NCI-H1930 (cell line): ENCODE measurements around the gene TSEN54.

Experiments used
- DNase-seq, 2 experiments: peaks; one replicate each; lab custom pipeline; 2025; lab: John Stamatoyannopoulos, UW

TSEN54 gene

DNA sequence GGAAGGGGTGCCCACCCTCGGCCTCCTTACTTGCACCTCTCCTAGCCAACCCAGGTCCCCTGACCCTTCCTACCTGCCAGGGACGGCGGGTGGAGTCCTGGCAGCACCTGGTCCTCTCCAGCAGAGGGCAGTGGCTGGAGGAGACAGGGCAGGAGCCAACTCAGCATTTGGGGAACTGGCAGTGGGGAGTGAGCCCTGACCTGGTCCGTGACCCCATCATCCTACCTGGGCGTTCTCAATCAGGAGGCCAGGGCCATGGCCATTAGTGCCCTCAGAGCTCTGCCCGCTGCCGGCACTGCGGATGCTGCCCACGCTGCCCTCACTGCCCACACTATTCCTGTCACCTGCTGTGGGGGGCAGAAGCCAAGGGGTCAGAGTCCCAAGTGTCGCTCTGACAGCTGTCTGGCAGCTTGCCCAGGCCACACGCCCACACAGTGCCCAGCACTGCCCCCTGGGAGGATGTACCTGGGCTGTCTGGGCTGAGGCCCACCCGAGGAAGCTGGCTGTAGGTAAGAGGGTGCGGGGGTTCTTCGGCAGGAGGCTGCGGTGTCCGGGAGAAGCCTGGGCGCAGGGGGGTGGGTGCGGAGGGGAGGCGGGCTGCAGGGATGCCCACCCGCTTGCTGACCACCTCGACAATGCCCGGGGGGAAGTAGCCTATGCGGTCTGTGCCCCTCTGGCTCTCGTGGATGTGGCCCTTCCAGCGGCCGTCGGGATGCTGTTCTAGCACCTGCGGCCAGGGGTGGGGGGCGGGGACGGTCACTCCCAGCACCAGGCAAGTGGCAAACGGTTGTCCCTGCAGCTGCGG is 11.8 kb upstream of the TSEN54 start:
- DNase-seq: no peak

DNA sequence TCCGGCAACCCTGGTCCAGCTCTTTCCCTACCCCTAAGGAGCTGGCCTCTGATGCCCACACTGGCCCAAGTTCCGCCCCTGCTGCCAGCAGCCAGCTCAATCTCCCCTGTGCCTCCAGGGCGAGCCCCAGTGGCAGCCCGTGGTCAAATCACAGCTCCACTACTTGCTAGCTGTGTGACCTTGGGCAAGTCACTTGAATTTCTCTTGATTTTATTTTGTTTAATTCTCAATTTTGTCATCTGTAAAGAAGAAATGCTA is 11.2 kb upstream of the TSEN54 start:
- no peak for DNase-seq

DNA sequence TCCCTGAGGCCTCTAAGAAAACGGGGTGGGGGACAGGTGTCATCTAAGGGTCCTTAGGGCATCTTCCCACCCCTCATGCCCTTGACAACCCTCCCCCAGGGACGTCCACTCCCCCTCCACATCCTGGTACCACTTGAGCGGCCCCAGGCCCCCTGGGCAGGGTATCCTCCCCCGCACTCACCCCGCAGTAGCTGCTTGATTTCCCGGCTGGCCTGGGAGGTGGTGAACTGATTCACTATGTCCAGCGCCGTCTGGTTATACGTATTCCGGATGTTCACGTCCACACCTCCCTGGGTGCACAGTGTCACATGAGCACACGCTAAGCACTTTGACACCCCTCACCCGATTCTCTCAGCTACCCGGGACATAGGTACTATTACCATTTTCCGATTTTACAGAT is 10.7 kb upstream of the TSEN54 start:
- DNase-seq: no peak

DNA sequence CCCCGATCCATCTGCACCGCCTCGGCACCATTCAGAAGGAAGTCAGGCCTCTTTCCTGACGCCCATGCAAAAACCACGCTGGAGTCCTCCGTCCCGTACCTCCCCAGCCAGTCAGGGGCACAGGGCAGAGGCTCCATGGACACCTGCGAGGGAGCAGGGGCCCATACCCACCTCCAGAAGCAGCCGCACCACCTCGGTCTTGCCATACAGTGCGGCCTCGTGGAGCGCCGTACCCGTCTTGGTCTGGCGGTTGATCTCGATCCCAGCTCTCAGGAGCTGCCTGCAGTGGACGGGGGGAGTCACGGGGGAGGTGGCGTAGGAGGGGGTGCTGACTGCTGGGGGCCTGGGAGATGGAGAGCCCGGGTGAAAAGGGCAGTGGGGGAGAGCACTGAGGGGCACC is 10.2 kb upstream of the TSEN54 start:
- no peak for DNase-seq

DNA sequence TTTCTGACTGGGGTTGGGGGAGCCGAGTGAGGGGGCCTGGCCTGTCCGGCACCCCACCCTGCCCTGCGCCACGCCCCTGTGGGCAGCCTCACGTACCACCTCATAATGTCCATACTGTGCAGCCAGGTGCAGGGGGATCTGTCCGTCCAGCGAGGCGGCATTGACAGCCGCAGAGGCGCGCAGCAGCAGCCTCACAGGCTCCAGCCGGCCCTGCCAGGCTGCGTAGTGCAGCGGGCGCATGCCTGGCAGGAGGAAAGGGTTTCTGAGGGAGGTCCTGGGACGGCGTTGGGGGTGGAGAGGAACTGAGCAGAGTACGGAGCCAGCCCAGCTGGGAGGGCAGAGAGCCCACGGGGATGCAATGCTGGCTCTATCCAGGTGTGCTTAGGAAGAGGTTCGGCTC is 9.4 kb upstream of the TSEN54 start:
- no peak for DNase-seq

DNA sequence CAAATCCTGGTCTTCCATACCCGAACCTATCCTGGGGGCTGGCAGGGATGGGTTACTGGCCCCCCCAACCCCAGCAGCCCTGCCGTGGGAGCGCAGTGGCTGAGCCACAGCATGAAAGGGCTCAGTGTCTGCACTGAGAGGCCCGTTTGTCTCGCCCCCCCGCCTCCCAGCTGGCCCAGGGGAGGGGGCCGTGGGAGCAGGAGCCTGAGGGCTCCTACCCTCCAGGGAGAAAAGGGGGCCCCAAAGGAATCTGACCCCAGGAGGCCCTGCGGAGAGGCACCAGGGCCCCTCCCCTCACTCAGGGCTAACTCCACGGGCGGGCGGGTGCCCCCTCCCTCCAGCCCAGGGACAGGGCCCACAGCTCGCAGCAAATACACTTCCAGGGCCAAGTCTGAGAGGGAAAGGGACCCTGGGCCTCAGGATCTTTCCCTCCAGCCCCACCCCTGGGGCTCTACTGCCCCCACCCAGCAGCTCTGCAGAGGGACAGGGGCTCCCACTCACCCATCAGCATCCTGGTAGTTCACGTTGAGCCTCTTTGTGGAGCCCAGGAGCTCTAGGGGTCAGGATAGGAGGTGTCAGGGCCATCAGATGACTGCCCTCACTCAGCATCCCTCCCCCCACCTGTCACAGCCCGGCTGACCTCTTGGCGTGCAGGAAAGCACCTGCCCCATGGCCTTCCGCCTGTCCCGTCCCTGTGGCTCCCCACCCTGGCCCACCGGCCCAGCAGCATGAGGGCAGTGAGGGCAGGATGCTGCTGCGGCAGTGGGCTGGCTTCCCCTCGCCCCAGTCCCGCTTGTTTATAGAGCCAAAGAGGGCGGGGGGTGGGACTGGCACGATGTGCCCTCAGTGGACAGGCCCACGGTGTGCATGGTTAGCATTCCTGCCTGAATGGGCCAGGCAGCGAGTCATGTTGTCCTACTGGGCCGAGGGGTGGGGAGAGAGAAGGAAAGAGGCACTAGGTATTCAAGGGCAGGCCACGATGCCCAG is 8.3 kb upstream of the TSEN54 start:
- DNase-seq: no peak

DNA sequence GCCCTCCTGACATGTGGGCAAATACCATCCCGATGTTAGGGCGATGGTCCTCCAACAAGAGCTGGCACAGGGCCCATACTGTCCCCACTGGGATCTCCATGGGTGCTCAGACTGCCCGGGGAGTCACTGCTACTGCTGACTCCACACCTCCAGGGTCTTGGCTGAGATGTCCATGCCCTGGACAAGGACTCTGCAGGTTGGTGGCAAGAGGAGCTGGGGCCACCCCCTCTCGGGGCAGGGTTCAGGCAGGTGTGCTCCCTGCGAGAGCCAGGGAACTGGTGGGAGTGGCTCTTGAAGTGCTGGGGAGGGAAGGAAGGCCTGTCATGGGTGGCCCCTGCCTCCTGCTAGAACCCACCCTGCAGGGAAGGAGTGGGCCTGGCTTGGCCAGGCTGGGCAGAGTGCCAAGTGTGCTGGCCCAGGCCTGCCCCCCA is 7.4 kb upstream of the TSEN54 start:
- no peak for DNase-seq

DNA sequence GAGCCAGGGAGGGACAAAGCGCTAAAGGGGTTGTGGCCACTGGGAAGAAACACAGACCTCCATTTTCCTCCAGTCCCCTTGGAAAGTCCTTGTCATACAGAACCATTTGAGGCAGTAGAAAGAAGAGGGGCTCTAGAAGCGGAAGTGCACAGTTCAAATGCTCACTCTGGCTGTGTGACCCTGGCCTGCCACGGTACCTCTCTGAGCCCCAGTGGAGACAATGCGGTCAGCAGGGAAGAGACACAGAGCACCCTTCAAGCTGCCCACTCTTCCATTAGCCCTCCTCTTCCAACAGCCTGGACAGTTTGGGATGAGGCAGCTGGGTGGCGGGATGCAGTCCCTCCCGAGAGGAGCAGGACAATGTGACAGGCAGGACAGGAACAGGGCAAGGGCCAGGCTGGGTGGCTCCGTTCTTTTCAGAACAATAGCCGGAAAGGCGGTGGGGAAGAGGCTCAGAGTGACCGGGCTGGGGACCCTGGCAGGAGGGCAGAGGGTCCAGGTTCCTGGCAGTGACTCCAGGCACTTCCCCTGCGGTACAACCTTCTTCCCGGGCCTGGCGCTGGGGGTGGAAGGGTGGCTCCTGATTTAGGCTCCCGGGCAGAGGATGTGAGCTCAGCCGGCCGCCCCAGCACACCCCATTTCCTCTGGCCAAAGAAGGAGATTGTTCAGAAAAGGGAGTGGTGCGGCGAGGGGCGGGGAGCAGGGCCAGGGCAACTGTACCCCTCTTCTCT is 6.6 kb upstream of the TSEN54 start:
- DNase-seq: no peak

DNA sequence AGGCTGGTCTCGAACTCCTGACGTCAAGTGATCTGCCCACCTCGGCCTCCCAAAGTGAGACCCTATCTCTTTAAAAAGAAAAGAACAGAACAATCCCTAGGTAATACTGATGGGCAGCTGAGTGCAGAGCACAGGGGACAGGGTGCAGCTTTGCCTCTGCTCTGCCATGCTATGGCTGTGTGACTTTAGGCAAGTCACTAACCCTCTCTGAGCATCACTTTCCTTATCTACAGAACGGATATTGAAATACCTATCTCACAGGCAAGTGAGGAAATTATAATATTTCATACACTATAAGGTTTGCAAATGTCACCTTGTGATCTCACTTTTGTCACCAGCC is 5.1 kb upstream of the TSEN54 start:
- no peak for DNase-seq

DNA sequence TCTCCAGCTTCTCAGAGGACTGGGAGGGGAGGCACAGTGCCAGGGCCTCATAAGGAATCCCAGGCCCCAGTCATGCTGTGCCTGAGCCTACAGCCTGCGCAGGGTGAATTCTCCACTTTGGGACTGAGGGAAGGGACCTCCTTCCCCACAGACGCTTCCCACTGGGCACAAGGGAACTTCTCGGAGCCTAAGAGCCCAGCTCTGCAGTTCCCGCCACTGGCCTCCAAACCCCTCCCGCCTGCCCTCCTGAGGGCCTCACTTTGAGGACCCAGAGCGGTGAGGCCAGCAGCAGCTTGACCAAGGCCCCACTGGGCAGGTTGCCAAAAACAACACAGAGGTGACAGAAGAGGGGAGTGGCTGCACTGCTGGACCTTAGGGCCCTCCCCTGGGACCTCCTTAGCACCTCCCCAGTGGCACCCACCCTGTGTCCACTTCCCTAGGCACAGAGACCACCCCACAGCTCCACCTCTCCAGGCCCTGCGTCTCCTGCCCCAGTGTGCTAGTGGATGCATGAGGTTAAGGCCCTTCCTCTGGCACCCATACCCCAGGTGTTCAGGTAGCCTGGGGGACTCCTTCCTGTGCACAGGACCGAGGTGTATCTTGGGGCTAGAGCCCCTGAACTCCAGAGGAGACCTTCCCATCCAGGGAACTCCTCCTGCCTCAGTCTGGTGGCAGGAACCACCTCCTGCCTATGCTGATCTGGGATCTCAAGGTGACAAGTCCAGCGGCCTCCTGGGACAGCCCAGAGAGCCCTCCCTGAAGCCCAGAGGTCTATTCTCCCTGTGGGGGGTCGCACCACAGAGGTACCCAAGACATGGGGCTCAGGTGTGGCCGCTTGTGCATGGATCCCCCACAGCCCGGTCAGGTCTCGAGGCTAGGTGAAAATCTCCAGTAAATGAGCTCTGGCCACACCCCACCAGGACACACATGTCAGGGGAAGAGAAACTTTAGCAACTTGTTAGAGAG is 4.4 kb upstream of the TSEN54 start:
- DNase-seq: no peak

DNA sequence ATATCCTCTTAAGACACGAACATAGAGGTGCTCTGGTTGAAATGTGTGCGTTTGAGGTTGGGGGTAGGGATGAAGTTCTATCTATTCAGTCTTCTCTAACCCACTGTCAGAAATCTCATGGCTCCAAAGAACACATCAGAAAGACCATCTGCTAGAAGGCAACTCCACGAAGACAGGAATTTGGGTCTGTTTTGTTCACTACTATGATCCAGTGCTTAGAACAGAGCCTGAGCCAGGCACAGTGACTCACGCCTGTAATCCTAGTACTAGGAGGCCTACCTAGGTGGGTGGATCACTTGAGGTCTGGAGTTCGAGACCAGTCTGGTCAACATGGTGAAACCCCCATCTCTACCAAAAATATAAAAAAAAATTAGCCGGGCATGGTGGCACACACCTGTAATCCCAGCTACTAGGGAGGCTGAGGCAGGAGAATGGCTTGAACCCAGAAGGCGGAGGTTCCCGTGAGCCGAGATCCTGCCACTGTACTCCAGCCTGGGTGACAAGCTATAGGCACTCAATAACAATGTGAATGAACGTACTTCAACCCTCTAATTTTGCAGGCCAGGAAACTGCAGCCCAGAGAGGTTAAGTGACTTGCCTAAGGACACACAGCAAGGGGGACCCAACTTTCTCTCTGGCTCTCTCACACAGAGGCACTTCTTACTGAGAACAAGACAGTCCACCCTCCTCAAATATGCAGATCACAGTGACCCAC is 3.2 kb upstream of the TSEN54 start:
- DNase-seq: no peak

DNA sequence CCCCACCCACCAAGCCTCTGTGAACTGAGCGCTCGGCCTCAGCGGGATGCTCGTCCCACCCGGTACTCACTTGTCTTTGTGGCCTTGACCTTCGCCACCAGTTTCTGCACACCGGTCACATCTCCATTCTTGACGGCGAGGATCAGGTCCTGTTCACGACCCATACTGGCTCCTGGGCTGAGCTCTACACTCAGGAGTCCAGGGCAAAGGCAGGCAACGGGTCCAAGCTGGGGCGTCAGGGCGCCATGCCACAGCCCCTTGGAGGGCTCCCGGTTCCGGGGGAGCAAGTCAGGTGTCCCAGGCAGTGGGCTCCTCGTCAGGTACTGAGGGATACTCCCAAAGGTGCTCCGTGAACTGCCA is 2.7 kb upstream of the TSEN54 start:
- no peak for DNase-seq

DNA sequence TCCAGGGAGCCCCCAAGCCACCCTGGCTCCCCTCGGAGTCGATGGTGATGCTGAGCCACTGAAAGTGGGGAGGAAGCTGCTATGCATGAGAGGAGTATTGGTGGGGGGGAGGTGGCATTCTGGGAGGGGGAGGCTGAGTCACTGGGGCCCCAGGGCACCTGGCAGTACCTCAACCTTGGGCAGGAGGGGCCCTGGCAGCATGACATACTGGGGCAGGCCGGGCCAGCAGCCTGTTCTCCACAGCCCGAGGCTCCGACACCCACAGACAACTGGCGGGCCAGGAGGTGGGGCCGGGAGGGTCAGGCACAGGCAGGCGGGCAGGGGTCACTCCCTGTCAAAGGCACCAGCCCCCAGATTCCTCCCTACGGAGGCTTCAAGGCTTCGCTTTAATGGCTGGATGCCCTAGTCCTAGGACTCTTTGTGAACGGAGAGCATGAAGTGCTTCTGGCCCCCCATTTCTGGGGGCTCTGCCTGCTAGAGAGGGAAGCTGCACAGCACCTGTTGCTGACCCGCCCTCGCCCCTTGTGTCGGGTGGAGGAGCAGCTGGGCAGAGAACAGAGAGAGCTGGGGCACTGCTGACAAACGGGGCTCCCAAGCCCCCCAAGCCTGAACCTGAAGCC is 1.9 kb upstream of the TSEN54 start:
- no peak for DNase-seq

DNA sequence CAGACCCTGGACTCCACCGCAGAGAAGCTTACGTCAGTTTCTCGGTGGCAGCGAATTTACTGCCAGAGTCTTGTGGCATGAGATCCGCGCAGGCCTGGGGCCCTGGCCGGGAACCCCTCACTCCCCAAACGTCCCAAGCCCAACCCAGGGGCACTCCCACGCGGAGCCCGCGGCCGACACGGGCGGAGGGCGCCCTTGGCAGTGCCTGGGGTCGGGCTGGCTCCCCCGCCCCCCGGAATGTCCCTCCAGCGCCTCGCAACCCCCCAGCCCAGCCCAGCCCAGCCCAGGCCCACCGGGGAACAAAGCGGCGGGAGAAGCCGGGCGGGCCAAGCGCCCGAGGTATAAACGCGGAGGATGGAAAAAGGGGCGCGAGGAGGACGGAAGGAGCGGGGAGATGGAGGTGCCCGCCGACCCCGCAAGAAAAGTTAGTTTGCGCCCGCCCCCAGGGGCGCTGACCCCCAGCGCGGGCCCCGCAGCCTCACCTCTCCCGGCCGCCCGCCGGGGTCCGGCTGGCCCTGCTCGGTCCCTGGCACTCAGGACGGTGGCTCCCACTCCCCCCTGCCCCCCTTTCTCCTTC is 1.3 kb upstream of the TSEN54 start:
- DNase-seq: no peak

DNA sequence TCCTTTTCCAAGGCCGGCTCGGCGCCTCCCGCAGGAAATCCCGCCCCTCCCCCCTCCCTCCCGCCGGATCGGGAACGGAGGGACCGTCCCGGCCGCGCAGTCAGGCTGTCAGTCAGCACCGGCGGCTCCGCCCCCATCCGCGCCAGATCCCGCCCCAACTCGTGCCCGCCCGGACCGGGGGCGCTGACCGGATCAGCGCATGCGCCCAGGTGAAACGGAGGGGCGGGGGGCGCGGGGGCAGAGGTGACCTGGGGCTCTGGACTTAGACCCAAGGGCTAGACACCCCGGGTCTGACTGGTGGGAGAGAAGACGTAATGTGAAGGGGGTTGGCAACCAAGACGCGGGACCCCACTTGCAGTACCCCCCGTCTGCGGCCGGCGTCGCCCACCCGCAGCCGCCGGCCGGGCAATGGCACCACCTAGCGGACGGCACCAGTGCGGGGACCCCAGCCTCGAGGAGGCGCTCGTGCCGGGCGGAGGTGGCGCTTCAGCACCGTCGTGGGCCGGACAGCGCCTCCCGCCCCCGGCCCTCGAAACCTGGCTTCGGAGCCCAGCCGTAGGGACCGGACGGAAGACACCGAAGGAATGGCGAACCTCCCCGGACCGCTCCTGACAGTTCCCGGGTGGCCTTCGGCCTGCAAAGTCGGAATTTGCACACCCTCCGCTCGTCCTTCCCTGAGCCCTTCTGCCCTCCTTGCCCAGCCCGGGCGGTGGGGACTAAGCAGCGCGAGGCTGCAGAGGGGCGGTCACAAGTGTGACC is 653 bp upstream of the TSEN54 start, which contains the start of gene CASKIN2:
CASKIN2 (minus strand) TSS at position 42 of the 759 bp plus-strand sequence. CDS start 1,733 bp downstream, outside the sequence.
- DNase-seq: peak; percentile 90 to 95

DNA sequence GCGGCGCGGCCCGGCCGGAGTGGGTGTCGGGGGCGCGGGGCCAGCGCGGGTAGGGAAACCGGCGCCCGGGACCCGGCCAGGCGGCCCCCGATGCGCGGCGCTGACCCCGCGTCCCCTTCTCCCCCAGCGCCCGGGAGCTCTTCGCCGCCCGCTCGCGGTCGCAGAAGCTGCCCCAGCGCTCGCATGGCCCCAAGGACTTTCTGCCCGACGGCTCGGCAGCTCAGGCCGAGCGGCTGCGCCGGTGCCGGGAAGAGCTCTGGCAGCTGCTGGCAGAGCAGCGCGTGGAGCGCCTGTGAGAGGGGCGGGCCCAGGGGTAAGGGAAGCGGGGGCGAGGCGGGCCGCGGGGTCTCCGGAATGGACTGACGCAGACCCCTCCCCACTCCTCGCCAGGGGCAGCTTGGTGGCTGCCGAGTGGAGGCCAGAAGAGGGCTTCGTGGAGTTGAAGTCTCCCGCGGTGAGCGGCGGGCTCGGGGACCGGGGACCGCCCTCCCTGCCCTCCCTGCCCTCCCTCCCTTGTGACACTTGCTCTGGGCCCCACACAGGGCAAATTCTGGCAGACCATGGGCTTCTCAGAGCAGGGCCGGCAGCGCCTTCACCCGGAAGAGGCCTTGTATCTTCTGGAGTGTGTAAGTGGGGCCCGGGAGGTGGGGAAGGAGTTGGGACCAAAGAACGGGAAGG is 430 bp downstream of the TSEN54 start:
- no peak for DNase-seq

DNA sequence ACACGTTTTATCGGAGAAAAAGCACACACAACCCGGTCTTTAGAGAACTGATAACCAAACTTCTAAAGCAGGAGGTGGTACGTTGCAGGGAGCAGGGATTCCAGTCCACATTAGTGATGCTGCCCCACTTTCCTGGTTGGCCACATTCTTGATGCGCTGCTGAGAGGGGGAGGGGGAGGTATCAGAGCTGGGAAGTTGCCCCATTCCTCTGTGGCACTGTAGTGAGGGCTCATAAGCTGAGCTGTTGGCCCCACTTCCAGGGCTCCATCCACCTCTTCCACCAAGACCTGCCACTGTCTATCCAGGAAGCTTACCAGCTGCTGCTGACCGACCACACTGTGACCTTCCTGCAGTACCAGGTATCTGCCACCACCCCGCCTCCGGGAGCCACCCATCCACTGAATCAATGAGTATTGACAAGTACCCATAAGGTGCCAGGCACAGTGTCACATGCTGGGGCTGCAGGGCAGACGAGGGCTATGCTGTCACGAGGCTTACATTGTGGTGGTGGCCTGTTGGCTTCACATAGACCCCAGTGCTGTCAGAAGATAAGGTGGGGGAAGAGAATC is 1.1 kb downstream of the TSEN54 start:
- no peak for DNase-seq

DNA sequence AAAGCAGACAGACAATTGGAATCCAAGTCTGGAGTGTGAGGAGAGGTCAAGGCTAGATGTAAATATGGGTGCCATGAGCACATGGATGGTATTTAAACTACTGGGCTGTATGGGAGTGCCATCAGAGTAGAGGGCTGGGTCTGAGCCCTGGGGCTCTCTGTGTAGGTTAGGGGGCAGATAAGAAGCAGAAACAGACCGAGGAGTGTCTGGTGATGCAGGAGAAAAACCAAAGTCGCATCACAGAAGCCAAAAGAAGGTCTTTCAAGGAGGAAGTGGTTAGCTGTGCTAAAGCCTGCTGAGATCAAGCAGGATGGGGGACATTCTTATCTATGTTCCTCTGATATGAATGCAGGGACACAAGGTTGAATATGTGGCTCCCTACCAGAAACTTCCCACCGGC is 1.9 kb downstream of the TSEN54 start:
- DNase-seq: no peak
